Tibial artery (tissue), 4 donors: Measurements from ENCODE around the gene GNPTG.
A peak's percentile ranks its signal among the peaks of the same experiment; 100 is the strongest.

Experiments
- DNase-seq, 2 donors: peaks; one replicate each; pipeline ENCODE4 v3.0.0-alpha.2; 2019
- H3K27ac ChIP-seq, 2 donors: fragments of 200-600 bp; sonication (generic) in 1 of 2; 1 replicate in 1 of 2; 2 replicates in 1 of 2; pipeline ENCODE4 v1.5.1; 2018 to 2019; ENCODE audit warnings: mild to moderate bottlenecking in 1 of 2
- H3K27me3 ChIP-seq, 2 donors: fragments of 200-600 bp; sonication (generic) in 1 of 2; one replicate each; pipeline versions ENCODE4 v1.5.1 to v1.6.0; 2016 to 2019
- H3K36me3 ChIP-seq, 3 donors: fragments of 200-600 bp; sonication (generic) in 2 of 3; one replicate each; pipeline ENCODE4 v1.5.1; 2016 to 2019; ENCODE audit warnings: mild to moderate bottlenecking in 2 of 3
- H3K4me1 ChIP-seq, 4 donors: fragments of 200-600 bp; sonication (generic) in 2 of 4; 1 replicate in 3 of 4; 2 replicates in 1 of 4; pipeline ENCODE4 v1.5.1; 2016 to 2019
- H3K4me3 ChIP-seq, 2 donors: fragments of 200-600 bp; sonication (generic) in 1 of 2; 1 replicate in 1 of 2; 2 replicates in 1 of 2; pipeline ENCODE4 v1.5.1; 2018 to 2019; ENCODE audit warnings: mild to moderate bottlenecking in 2 of 2
- H3K9me3 ChIP-seq, 3 donors: fragments of 200-600 bp; sonication (generic) in 1 of 3; one replicate each; pipeline ENCODE4 v1.5.1; 2016 to 2019
- intact Hi-C: fragments of 100-400 bp; cut with DNase I; formaldehyde crosslinking; loops from one replicate; pipeline ENCODE4 v1.15.0; 2023; ENCODE audit warnings: low total_unique reads
- TF ChIP-seq, protein P1 (sequence below), 2 experiments: fragments of 200-600 bp in 1 of 2; fragments of 450-650 bp in 1 of 2; IDR thresholded peaks; one replicate each; pipeline ENCODE4 v1.5.1; 2017 to 2019; ENCODE audit warnings: antibody characterized with exemption in 2 of 2, mild to moderate bottlenecking in 1 of 2, moderate library complexity in 1 of 2

The GNPTG gene

DNA sequence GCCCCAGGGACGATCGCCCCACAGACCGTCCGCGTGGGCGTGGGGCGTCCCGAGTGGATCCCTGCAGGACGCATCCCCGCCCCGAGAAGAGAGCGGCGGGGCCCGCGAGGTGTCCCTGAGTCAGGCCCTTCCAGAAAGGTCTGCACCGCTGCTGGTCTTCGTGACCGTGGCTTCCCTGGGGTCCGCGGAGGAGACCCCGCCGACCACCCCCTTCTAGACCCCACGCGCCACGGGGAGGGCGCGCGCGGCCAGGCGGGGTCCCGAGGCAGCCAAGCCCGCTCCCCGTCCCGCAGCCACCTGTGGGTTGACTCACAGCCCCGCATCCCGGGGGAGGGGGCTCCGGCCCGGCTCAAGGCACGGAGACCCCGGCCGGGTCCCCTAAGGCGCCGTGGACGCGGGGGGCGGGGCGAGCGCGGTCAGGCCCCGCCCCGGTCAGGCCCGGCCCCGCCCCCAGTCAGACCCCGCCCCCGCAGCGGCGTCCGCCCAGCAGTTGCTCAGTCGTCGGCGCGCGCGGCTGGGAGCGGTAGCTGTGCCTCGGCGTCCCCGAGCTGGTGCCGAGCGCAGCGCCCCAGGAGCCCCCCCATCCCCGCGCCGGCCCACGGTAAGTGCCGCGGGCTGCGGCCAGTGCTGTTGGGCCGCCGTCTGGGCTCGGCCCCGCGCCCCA lies 18.4 kb upstream of the GNPTG start, which contains the start of gene BAIAP3:
TSS of gene BAIAP3 (plus strand) at position 497 of the 664 bp plus-strand sequence. CDS start 4,905 bp downstream, outside the sequence.
- DNase-seq = no peak
- H3K27ac ChIP-seq = no peak within 1 kb of the TSS
- H3K4me1 ChIP-seq = peaks cover 0 to 38% (median 30%) of the 10 kb centered on the region in 4 donors
- TF ChIP-seq, protein P1, sequence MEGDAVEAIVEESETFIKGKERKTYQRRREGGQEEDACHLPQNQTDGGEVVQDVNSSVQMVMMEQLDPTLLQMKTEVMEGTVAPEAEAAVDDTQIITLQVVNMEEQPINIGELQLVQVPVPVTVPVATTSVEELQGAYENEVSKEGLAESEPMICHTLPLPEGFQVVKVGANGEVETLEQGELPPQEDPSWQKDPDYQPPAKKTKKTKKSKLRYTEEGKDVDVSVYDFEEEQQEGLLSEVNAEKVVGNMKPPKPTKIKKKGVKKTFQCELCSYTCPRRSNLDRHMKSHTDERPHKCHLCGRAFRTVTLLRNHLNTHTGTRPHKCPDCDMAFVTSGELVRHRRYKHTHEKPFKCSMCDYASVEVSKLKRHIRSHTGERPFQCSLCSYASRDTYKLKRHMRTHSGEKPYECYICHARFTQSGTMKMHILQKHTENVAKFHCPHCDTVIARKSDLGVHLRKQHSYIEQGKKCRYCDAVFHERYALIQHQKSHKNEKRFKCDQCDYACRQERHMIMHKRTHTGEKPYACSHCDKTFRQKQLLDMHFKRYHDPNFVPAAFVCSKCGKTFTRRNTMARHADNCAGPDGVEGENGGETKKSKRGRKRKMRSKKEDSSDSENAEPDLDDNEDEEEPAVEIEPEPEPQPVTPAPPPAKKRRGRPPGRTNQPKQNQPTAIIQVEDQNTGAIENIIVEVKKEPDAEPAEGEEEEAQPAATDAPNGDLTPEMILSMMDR (IDR thresholded peaks at IDR 0.05) = no peak
- no peaks in the 10 kb centered on the region for H3K36me3 ChIP-seq
- peaks cover 13 to 86% of the 10 kb centered on the region in 2 donors for H3K27me3 ChIP-seq
- H3K4me3 ChIP-seq = peak within 1 kb of the TSS; percentile 24 to 35
- peaks cover 0 to 9% (median 8%) of the 10 kb centered on the region in 3 donors for H3K9me3 ChIP-seq
- intact Hi-C loops = no loop called here

DNA sequence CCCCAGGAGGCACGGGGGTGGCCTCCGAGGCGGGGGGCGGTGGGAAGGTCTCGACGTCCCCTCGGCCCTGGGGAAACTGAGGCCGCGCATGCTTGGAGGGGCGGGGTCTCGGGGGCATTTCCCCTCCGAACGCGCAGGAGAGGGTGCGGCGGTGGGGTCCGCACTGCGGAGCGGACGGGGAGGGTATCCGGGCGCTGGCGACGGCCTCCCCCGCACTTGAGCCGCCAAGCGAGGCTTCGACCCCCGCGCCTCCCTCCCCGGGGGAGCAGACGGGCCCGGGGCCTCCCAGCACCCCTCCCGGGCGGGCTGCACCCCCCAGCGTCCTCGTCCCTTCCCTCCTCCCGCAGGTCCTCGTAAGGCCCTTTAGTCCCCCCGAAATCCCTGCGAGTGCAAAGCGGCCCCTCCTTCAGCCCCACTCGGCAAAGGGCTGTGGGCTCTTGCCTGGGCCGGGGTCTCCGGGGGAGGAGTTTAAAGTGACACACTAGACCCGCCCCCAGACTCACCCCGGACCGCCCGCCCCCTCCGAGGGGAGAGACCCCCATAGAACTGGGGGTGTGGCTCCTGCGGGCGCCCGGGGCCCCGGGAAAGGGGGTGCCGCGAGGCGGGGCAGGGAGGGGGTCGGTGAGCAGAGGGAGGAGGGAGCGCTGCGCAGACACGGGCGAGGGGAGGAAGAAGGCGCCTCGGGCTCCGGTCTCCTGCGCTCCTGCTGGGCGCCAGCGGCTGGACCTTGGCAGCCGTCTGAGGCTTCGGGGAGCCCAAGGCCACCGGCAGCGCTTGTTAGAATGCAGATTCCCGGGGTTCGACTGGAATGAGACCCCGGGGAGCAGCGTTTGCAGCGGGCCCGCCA lies 17.7 kb upstream of the GNPTG start:
- intact Hi-C loops = no loop called here
- Histone ChIP-seq H3K9me3 (peaks cover 0 to 9% (median 8%) of the 10 kb centered on the region in 3 donors), H3K4me1 (peaks cover 0 to 38% (median 30%) of the 10 kb centered on the region in 4 donors), H3K36me3 (no peaks in the 10 kb centered on the region), H3K27ac (no peak overlapping the region), H3K27me3 (peaks cover 13 to 93% of the 10 kb centered on the region in 2 donors), H3K4me3 (peak overlapping the region; percentile 24 to 35)
- no peak for DNase-seq
- TF ChIP-seq, protein P1 (IDR thresholded peaks at IDR 0.05) = no peak

DNA sequence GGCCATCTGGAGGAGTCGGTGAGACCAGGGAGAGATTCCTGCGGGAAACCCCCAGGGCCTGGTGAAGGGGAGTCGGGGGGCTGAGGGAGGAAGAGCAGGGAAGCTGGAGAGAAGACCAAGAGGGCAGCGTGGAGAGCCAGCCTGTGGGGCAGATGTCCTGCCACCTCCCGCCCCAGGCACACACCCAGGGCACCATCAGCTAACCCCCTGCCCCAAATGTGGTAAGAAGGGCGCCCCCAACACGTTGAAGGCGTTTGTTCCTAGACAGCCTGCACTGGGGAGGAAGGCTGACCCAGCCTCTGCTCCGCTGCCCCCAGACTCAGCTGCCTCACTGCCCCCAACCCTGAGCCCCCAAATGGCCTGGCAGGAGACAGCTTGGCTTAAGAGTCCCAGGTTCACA lies 17.0 kb upstream of the GNPTG start:
- no peak for DNase-seq
- H3K4me1 ChIP-seq = peaks cover 0 to 38% (median 30%) of the 10 kb centered on the region in 4 donors
- peaks cover 0 to 9% (median 8%) of the 10 kb centered on the region in 3 donors for H3K9me3 ChIP-seq
- TF ChIP-seq, protein P1 (IDR thresholded peaks at IDR 0.05) = no peak
- no peak overlapping the region for H3K27ac ChIP-seq
- intact Hi-C loops = no loop called here
- no peaks in the 10 kb centered on the region for H3K36me3 ChIP-seq
- no peak overlapping the region for H3K4me3 ChIP-seq
- H3K27me3 ChIP-seq = peaks cover 13 to 92% of the 10 kb centered on the region in 2 donors

DNA sequence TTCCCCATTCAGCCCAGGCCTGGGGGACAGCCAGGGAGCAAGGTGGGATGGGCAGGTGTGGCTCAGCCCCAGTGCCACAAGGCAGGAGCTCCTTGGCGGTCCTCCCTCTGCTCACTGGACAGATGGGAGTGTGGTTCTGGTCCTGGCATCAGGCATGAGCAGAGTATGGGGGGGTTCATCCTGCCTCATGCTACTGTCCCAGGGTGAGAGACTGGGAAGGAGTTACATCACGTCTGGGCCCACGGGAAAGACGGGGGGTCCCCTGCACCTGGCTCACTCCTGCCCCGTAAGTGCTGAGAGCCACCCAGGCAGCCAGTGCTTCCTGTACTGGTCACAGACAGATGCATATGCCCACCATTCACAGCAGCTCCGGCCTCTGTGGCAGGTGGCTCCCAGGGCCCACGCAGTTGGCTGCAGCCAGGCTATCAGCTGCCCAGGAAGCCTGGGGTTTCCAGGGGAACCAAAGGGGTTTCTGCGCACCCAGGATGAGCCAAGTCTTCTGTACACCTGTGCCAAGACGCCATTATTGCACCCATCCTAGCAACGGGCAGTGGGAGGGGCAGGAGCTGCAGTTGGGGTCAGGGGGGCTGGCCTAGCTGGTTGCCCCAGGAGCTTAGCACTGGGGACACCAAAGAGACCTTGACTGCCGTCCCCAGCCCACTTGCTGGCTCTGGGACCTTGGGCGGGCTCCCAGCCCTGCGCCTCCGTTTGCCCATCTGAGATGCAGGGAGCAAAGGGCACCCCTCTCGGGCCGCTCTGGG lies 16.3 kb upstream of the GNPTG start:
- no peaks in the 10 kb centered on the region for H3K36me3 ChIP-seq
- no peak overlapping the region for H3K27ac ChIP-seq
- no peak for DNase-seq
- intact Hi-C loops = no loop called here
- peaks cover 0 to 5% (median 4%) of the 10 kb centered on the region in 3 donors for H3K9me3 ChIP-seq
- no peak overlapping the region for H3K4me3 ChIP-seq
- TF ChIP-seq, protein P1 (IDR thresholded peaks at IDR 0.05) = no peak
- H3K4me1 ChIP-seq = peaks cover 0 to 38% (median 30%) of the 10 kb centered on the region in 4 donors
- peaks cover 13 to 86% of the 10 kb centered on the region in 2 donors for H3K27me3 ChIP-seq

DNA sequence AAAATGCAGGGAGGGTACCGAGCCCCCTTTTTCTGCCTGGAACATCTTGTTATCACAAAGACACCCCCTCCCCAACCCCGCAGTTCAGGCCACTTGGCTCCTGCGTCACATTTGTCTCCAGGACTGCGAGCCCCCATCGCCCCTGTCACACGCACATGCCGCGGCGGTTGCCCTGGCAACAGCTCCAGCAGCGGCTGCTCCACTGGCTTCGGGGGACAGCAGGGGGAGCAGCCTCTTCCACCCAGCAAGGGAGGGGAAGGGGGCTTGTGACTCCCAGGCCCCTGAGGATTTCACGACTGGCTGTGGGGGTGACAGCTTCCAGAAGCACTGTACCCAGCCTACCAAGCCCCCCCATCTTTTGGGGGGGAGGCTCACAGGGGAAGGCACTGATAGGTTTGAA lies 15.7 kb upstream of the GNPTG start:
- no peaks in the 10 kb centered on the region for H3K9me3 ChIP-seq
- intact Hi-C loops = no loop called here
- peaks cover 0 to 36% (median 30%) of the 10 kb centered on the region in 4 donors for H3K4me1 ChIP-seq
- no peaks in the 10 kb centered on the region for H3K36me3 ChIP-seq
- TF ChIP-seq, protein P1 (IDR thresholded peaks at IDR 0.05) = no peak
- DNase-seq = no peak
- peaks cover 13 to 80% of the 10 kb centered on the region in 2 donors for H3K27me3 ChIP-seq
- no peak overlapping the region for H3K27ac ChIP-seq
- H3K4me3 ChIP-seq = no peak overlapping the region
